Measurements from ENCODE around the gene RSF1. TPM values are rescaled to one million over a fixed set of nuclear protein-coding genes. Genes with fewer than 3 reads are reported as not detected.

The RSF1 gene
- total and polyA plus RNA-seq, 4 experiments from 2014 or later: 13.0 to 106 (median 78.4) TPM

Other genes with a start within 250 kb of the RSF1 start
- gene AQP11, start 230.8 kb downstream of the RSF1 start, total RNA-seq: under 1 TPM; 0.35 to 0.67 TPM
- gene AQP11, start 230.8 kb downstream of the RSF1 start, polyA plus RNA-seq: 1 to 10 TPM in 1 of 2 donors, under 1 TPM in 1; 0.37 to 1.0 TPM
- gene CLNS1A, start 182.9 kb downstream of the RSF1 start, total RNA-seq: 100 to 1,000 TPM; 116 to 118 TPM
- gene CLNS1A, start 182.9 kb downstream of the RSF1 start, polyA plus RNA-seq: 100 to 1,000 TPM; 114 to 160 TPM
- gene AAMDC, start 422 bp upstream of the RSF1 start, total RNA-seq: 1 to 10 TPM; 7.6 to 9.4 TPM
- 10 to 100 TPM; 27.6 to 36.7 TPM for gene AAMDC, start 422 bp upstream of the RSF1 start, polyA plus RNA-seq
- gene INTS4, start 173.9 kb upstream of the RSF1 start, total RNA-seq: 10 to 100 TPM; 84.0 to 85.0 TPM
- 10 to 100 TPM; 37.2 to 42.1 TPM for gene INTS4, start 173.9 kb upstream of the RSF1 start, polyA plus RNA-seq
- gene KCTD14, start 202.6 kb upstream of the RSF1 start, total RNA-seq: under 1 TPM in 1 of 2 experiments, not detected in 1; 0.20 TPM
- not detected for gene KCTD14, start 202.6 kb upstream of the RSF1 start, polyA plus RNA-seq
- gene THRSP, start 243.1 kb upstream of the RSF1 start, total RNA-seq: not detected
- under 1 TPM in 1 of 2 donors, not detected in 1; 0.16 TPM for gene THRSP, start 243.1 kb upstream of the RSF1 start, polyA plus RNA-seq

Data from CD4-positive, alpha-beta memory T cell (primary cell).